ENCODE results near the gene CRAMP1.

Gene CRAMP1

GRCh38 chr16:1635070-1635469, 22.9 kb downstream of the CRAMP1 start:
- H3K27ac ChIP-seq = no peak overlapping the region
- TF ChIP-seq, protein P1, sequence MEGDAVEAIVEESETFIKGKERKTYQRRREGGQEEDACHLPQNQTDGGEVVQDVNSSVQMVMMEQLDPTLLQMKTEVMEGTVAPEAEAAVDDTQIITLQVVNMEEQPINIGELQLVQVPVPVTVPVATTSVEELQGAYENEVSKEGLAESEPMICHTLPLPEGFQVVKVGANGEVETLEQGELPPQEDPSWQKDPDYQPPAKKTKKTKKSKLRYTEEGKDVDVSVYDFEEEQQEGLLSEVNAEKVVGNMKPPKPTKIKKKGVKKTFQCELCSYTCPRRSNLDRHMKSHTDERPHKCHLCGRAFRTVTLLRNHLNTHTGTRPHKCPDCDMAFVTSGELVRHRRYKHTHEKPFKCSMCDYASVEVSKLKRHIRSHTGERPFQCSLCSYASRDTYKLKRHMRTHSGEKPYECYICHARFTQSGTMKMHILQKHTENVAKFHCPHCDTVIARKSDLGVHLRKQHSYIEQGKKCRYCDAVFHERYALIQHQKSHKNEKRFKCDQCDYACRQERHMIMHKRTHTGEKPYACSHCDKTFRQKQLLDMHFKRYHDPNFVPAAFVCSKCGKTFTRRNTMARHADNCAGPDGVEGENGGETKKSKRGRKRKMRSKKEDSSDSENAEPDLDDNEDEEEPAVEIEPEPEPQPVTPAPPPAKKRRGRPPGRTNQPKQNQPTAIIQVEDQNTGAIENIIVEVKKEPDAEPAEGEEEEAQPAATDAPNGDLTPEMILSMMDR (conservative IDR thresholded peaks at IDR 0.05) = no peak

DNA sequence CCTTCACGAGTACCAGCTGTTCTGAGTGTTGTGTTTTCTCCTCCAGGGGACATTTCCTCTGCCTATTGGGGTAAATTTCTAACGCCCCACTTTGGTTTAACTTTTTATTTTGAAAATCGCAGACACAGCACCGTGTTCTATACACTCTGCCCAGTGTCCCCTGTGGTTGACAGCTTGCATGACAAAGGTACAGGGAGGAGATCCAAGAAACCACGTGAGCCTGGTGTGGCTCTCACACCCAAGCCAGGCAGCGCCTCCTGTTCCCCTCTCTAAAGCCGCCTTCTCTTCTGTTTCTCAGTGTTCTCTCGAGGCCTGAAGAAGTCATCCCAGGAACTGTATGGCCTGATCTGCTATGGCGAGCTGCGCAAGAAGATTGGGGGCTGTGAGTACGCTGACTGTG, 25.4 kb downstream of the CRAMP1 start:
- H3K27ac ChIP-seq = no peak overlapping the region
- TF ChIP-seq, protein P1 (conservative IDR thresholded peaks at IDR 0.05) = no peak

- H3K27ac ChIP-seq = no peak overlapping the region
- TF ChIP-seq, protein P1 (conservative IDR thresholded peaks at IDR 0.05) = no peak
These were observed 26.6 kb downstream of the CRAMP1 start for GRCh38 chr16:1638757-1639156.

- TF ChIP-seq, protein P1 (conservative IDR thresholded peaks at IDR 0.05) = no peak
- H3K27ac ChIP-seq = no peak overlapping the region
These were observed 27.1 kb downstream of the CRAMP1 start for GRCh38 chr16:1639282-1639681.

DNA sequence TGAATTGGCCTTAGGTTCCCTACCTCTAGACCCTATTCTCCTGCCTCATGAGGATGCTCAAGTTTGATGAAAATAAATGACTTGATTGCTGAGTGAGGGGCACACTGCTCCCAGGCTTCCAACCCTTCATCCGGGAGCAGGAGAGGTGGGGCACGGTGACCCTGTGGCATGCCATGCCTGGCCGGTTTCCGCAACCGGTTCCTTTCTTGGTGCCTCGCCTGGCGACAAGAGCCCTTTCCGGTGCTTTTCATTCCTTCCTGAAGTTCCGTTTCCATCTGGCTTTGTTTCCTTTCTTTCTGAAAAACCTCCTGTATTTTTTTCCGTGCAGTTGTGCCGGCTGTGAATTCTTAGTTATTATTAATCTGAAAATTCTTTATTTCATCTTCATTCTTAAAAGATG, 27.7 kb downstream of the CRAMP1 start:
- no peak overlapping the region for H3K27ac ChIP-seq
- TF ChIP-seq, protein P1 (conservative IDR thresholded peaks at IDR 0.05) = no peak

DNA sequence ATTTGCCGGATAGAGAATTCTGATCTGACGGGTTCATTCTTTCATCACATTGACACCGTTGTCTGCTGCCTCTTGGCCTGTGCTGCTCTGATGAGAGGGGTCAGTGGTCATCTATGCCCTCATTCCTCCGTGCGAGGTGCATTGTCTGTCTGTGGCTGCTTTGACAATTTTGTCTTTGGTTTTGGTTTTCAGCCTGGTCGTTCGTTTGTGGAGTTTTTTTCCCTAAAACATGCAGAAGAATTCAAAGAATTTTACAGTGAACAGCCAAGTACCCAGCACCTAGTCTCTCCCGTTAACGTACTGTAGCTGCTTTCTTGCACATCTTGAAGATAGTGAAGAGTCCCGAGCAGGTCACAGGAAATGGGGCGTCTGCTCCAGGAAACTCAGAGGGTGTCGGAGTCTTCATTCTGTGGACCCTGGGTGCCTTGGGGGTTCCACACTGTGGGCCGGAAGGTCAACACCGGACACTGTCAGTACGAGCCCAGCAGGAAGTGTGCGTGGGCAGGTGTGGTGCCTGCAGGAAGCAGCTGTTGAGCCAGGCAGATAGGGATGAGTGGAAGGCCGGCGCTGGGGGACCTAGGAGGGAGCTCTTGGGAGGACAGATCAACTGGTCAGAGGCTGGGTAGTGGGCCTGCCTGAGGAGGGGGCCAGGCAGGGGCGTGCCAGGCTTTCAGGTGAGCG, 28.2 kb downstream of the CRAMP1 start:
- H3K27ac ChIP-seq = no peak overlapping the region
- TF ChIP-seq, protein P1 (conservative IDR thresholded peaks at IDR 0.05) = no peak

- no peak overlapping the region for H3K27ac ChIP-seq
- TF ChIP-seq, protein P1 (conservative IDR thresholded peaks at IDR 0.05) = no peak
These were observed 29.1 kb downstream of the CRAMP1 start for GRCh38 chr16:1641261-1641660.

Data from VCaP (cell line).